PC-3 (cell line): Measurements from ENCODE around the gene RALY.

Source experiments
- EZH2 ChIP-seq: fragments of 300-600 bp; sonication (generic); IDR thresholded peaks from one replicate; pipeline ENCODE4 v1.6.1; 2017; ENCODE audit warnings: antibody characterized with exemption, mild to moderate bottlenecking, low read length; ENCODE audit not compliant: unreplicated experiment
- TF ChIP-seq, protein P1 (sequence below): fragments of 300-600 bp; sonication (generic); conservative IDR thresholded peaks from 2 replicates; pipeline ENCODE4 v1.5.1; 2017; ENCODE audit warnings: antibody characterized with exemption, low read depth, mild to moderate bottlenecking, low read length

DNA sequence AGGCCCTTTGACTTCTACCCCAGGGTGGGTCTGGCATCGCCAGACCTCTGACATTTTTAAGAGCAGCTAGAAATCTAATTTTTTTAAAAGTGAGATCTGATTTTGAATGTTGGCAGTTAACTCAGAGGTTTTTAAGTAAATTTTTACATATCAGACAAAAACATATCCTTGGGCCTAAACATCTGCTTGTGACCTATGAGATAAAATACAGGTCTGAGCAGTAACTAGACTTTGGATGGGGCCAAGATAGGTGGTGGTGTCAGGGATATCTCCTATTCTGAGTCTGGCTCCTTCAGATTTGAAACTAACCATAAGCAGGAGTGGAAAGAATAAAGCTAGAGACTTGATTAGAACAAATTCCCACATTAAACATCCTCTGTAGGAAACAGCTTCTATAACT is 17.6 kb downstream of the RALY start:
- TF ChIP-seq, protein P1, sequence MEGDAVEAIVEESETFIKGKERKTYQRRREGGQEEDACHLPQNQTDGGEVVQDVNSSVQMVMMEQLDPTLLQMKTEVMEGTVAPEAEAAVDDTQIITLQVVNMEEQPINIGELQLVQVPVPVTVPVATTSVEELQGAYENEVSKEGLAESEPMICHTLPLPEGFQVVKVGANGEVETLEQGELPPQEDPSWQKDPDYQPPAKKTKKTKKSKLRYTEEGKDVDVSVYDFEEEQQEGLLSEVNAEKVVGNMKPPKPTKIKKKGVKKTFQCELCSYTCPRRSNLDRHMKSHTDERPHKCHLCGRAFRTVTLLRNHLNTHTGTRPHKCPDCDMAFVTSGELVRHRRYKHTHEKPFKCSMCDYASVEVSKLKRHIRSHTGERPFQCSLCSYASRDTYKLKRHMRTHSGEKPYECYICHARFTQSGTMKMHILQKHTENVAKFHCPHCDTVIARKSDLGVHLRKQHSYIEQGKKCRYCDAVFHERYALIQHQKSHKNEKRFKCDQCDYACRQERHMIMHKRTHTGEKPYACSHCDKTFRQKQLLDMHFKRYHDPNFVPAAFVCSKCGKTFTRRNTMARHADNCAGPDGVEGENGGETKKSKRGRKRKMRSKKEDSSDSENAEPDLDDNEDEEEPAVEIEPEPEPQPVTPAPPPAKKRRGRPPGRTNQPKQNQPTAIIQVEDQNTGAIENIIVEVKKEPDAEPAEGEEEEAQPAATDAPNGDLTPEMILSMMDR = no peak
- no peak for TF ChIP-seq EZH2
